ENCODE data around the gene MAP3K7.

MAP3K7 gene

DNA sequence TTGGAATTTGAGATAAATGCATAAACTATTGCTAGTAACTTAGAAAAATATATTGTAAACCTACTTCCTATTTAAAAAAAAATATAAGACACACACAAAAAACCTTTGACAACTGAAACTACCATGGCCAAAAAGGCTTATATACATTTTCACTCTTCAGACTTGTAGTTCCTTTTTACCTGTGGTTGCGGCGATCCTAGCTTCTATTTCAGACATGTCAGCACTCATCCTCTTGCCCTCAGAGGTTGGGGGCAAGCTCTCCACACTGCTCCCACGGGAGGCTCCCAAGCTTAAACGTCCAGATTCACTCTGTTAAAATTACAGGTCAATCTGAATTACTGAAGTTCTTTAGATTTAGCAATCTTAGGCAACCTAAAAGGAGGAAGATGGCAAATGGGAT is 39.8 kb downstream of the MAP3K7 start:
- TF ChIP-seq, protein P1, sequence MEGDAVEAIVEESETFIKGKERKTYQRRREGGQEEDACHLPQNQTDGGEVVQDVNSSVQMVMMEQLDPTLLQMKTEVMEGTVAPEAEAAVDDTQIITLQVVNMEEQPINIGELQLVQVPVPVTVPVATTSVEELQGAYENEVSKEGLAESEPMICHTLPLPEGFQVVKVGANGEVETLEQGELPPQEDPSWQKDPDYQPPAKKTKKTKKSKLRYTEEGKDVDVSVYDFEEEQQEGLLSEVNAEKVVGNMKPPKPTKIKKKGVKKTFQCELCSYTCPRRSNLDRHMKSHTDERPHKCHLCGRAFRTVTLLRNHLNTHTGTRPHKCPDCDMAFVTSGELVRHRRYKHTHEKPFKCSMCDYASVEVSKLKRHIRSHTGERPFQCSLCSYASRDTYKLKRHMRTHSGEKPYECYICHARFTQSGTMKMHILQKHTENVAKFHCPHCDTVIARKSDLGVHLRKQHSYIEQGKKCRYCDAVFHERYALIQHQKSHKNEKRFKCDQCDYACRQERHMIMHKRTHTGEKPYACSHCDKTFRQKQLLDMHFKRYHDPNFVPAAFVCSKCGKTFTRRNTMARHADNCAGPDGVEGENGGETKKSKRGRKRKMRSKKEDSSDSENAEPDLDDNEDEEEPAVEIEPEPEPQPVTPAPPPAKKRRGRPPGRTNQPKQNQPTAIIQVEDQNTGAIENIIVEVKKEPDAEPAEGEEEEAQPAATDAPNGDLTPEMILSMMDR (conservative IDR thresholded peaks at IDR 0.05): no peak
- H3K27ac ChIP-seq: no peak overlapping the region

DNA sequence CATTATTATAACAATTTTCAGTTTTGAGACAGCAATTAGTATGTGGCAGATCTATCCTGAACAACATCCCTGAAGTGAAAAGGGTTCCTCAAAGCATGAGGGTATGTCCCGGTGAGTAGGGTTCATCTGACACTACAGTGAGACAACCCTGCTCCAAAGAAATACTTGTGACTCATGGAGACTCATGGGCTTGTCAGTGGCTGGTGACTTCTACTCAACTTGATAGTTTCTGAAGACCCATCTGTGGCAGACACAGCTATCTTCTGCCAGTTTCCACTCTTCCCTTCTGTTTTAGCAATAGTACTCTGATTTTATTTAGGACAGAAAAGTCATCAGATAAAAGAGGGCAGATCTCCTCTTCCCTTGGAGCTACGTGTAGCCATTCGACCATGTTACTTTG is 41.4 kb downstream of the MAP3K7 start:
- TF ChIP-seq, protein P1 (conservative IDR thresholded peaks at IDR 0.05): no peak
- H3K27ac ChIP-seq: no peak overlapping the region

DNA sequence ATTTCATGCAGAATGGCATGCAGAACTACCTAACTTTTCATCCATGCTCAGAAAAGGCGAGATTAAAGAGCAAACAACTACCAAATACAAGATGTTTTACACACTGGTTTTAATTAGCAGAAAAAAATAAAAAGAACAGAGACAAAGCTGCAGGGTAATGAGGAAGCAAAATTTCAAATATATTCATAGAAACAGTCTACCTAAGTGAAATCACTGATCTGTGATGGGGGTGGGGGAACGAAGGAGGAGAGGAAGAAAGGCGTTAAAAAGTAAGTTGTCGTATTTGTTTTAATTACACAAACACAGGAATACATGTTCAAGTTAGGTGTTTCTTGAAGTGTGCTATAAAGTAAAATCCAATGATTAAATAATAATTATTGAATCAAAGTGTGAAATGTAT is 42.1 kb downstream of the MAP3K7 start:
- H3K27ac ChIP-seq: no peak overlapping the region

DNA sequence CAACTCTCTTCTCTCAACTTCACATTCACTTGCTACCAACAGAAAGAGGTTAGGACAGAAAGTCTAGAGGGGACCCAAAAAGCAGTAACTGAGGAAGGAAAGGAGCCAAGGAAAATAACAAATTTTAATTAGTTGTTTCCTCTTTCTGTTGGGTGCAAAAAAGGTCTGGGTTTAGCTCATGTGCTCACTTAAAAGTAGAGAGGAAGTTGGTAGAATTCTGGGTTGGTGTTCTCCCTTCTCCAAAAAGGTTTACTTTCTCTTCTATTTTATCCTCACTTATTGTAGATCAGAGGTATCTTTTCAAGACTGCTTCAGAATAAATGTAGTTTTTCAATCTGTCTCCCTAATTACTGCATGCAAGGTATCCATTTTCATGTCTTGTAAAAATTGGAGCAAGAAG is 42.8 kb downstream of the MAP3K7 start:
- TF ChIP-seq, protein P1 (conservative IDR thresholded peaks at IDR 0.05): no peak

More for the DNA sequence above, 42.1 kb downstream of the MAP3K7 start:
- TF ChIP-seq, protein P1 (conservative IDR thresholded peaks at IDR 0.05): no peak

DNA sequence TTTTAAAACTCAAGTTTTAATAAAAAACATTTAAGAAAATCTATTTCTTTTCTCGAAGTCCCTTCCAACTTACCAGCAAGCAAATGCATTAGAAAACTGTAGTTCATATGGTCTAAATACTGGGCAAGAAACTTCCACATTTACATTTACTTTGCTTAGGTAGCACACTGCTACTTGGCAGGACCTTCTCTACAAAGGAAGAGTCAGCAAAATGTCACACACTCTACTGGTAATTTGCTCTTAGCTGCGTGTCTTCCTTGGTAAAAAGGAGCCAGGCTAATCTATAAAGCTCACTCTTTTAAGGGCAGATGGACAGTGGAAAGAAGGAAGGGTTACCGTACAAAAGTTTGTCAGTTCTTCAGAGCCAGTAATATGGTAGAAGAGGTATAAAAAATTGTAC is 45.7 kb downstream of the MAP3K7 start:
- TF ChIP-seq, protein P1 (conservative IDR thresholded peaks at IDR 0.05): no peak
- no peak overlapping the region for H3K27ac ChIP-seq

More for the DNA sequence above, 42.8 kb downstream of the MAP3K7 start:
- H3K27ac ChIP-seq: no peak overlapping the region

DNA sequence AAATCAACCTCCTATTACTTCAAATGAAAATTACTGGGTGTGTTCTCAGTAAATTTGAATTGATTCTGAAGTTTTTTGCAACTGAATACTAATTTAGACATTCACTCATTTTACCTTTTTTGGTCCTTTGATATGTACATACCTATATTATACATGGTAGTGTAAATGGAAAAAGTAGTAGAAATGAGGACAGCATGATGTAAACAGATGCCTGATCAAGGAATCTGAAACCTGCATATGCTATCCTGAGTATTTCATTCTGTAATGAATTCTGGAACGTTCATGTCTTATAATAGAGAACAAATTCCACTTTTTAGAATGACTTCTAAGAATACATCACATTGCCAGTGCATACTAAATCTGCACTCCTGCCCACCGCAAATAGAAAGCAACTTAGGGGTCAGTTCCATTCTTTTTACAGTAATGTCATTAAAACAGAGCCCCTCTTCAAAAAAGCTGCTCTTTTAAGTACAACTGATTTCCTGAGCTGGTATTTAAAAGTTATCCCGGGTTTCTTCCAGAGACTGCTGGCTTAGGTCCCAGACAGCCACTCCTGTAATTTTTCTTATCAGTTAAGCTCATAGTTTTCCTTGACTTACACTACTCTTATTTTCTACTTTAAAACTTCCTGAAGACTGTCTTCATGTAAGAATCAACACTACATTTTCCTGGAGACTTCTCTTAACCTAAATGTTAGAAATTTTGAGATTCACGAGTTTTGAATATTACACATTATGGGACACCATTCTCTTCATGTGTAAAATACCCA is 48.4 kb downstream of the MAP3K7 start:
- no peak overlapping the region for H3K27ac ChIP-seq
- TF ChIP-seq, protein P1 (conservative IDR thresholded peaks at IDR 0.05): no peak

DNA sequence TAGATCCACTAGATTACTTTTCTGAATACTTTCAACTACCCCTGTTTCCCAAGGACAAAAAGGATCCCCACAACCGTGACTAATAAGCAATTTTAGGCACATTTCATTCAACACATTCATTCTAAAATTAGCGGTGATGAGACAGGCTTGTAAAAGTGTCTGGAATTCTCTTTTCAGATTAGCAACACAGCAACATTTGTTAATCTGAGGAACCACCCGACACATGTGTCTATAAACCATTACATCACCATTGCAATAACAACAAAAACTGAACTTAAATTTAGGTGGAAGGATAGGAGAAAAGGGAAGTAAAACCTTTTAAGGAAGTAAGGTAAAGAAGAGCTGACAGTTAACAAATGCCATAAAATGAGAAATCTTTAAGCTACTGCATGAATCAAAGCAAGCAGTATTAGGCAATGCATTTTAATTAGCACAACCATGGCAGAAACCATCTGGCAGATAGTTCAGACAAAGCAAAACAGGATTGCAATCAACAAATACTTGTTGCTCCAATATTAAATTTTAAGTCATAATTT is 49.1 kb downstream of the MAP3K7 start:
- no peak overlapping the region for H3K27ac ChIP-seq
- TF ChIP-seq, protein P1 (conservative IDR thresholded peaks at IDR 0.05): no peak
